ENCODE results near the gene ZNF619. TPM values are rescaled to one million over a fixed set of nuclear protein-coding genes. Genes with fewer than 3 reads are reported as not detected.

Gene ZNF619
- total and polyA plus RNA-seq, 2 of the 13 experiments (the other 11 are each of a cell fraction or from before 2014, with no cell fraction given): 0.83 to 5.2 TPM

GRCh38 chr3:40505599-40506462 lies 28.9 kb downstream of the ZNF619 start, which contains the start of gene ZNF620 (continued):
- TF ChIP-seq, protein P1, sequence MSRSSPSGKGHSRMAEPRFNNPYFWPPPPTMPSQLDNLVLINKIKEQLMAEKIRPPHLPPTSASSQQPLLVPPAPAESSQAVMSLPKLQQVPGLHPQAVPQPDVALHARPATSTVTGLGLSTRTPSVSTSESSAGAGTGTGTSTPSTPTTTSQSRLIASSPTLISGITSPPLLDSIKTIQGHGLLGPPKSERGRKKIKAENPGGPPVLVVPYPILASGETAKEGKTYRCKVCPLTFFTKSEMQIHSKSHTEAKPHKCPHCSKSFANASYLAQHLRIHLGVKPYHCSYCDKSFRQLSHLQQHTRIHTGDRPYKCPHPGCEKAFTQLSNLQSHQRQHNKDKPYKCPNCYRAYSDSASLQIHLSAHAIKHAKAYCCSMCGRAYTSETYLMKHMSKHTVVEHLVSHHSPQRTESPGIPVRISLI (CRISPR knock-in tag; IDR thresholded peaks at IDR 0.05; ENCODE audit: borderline replicate concordance): no peak
- TF ChIP-seq YEATS2 (CRISPR knock-in tag; IDR thresholded peaks at IDR 0.05; ENCODE audit: borderline replicate concordance) (peak; percentile 93; the same call in 1 of the 2 replicates), NFIC (IDR thresholded peaks at IDR 0.05; ENCODE audit: low read length) (no peak), ZNF891 (CRISPR knock-in tag; IDR thresholded peaks at IDR 0.05) (peak; percentile 86), PPARG (CRISPR knock-in tag; conservative IDR thresholded peaks at IDR 0.05) (0 out of 2 replicates have a peak, but pooled peaks have one; percentile 11), ZHX1 (CRISPR knock-in tag; IDR thresholded peaks at IDR 0.05; ENCODE audit: low read depth) (peak; percentile 42; the same call in 1 of the 2 replicates), ZNF121 (CRISPR knock-in tag; IDR thresholded peaks at IDR 0.05) (peak; percentile 56; the same call in 1 of the 2 replicates), MXD3 (CRISPR knock-in tag; IDR thresholded peaks at IDR 0.05) (0 out of 2 replicates have a peak, but pooled peaks have one; percentile 26), FOXA1 (IDR thresholded peaks at IDR 0.05) (no peak), FOXA1 (CRISPR knock-in tag; IDR thresholded peaks at IDR 0.05) (peak; percentile 55; the same call in 1 of the 2 replicates), ZZZ3 (CRISPR knock-in tag; IDR thresholded peaks at IDR 0.05; ENCODE audit: borderline replicate concordance) (0 out of 2 replicates have a peak, but pooled peaks have one; percentile 57), ZFAT (CRISPR knock-in tag; conservative IDR thresholded peaks at IDR 0.05) (no peak), ZNF772 (CRISPR knock-in tag; IDR thresholded peaks at IDR 0.05) (peak; percentile 65; the same call in 1 of the 2 replicates)
- TF ChIP-seq, protein P2, sequence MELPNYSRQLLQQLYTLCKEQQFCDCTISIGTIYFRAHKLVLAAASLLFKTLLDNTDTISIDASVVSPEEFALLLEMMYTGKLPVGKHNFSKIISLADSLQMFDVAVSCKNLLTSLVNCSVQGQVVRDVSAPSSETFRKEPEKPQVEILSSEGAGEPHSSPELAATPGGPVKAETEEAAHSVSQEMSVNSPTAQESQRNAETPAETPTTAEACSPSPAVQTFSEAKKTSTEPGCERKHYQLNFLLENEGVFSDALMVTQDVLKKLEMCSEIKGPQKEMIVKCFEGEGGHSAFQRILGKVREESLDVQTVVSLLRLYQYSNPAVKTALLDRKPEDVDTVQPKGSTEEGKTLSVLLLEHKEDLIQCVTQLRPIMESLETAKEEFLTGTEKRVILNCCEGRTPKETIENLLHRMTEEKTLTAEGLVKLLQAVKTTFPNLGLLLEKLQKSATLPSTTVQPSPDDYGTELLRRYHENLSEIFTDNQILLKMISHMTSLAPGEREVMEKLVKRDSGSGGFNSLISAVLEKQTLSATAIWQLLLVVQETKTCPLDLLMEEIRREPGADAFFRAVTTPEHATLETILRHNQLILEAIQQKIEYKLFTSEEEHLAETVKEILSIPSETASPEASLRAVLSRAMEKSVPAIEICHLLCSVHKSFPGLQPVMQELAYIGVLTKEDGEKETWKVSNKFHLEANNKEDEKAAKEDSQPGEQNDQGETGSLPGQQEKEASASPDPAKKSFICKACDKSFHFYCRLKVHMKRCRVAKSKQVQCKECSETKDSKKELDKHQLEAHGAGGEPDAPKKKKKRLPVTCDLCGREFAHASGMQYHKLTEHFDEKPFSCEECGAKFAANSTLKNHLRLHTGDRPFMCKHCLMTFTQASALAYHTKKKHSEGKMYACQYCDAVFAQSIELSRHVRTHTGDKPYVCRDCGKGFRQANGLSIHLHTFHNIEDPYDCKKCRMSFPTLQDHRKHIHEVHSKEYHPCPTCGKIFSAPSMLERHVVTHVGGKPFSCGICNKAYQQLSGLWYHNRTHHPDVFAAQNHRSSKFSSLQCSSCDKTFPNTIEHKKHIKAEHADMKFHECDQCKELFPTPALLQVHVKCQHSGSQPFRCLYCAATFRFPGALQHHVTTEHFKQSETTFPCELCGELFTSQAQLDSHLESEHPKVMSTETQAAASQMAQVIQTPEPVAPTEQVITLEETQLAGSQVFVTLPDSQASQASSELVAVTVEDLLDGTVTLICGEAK (IDR thresholded peaks at IDR 0.05): no peak
- TF ChIP-seq, protein P2 (CRISPR knock-in tag; IDR thresholded peaks at IDR 0.05): peak; percentile 72

All from HepG2 (cell line).